ENCODE measurements around the gene ADRB1.

GRCh38 chr10:114031073-114031972 lies 12.3 kb upstream of the ADRB1 start:
- TF ChIP-seq SUZ12 (IDR thresholded peaks at IDR 0.05; ENCODE audit: extremely low read depth, insufficient read depth, insufficient read length) (no peak), ZNF274 (IDR thresholded peaks at IDR 0.05; ENCODE audit: low read depth, low read length) (no peak)

Data from NT2/D1 (cell line).